SU-DHL-6 (cell line): ENCODE data around the gene HSPA8.

Experiments used
- EZH2phosphoT487 ChIP-seq: fragments of 200-600 bp; sonication (generic), shearing (Covaris generic); conservative IDR thresholded peaks from 2 replicates; pipeline ENCODE4 v1.6.1; 2018; ENCODE audit warnings: mild to moderate bottlenecking, antibody characterized with exemption, low read length, moderate library complexity, mixed read lengths
- TF ChIP-seq, protein P1 (sequence below): fragments of 200-600 bp; sonication (generic); IDR thresholded peaks from one replicate; pipeline ENCODE4 v1.5.1; 2017; ENCODE audit warnings: antibody characterized with exemption, mild to moderate bottlenecking, low read length, moderate library complexity; ENCODE audit not compliant: insufficient read depth, poor library complexity, severe bottlenecking

DNA sequence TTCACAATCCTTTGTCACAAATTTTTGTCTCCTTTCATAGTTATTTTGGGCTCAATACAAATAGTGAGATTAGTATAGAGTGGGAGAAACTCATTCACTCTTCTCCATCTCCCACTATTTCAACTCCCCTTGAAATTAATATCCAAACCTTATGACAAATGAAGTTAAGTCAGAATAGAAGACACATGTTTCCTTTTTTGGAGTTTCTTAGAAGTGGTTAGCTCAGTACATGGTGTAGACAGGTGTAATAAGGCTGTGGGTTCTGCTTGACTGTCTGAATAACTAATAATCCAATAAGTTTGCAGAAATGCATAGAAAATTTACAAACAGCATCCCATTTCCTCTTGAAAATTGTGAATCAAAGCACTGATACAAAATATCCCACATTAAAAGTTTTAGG is 10.8 kb upstream of the HSPA8 start:
- TF ChIP-seq, protein P1, sequence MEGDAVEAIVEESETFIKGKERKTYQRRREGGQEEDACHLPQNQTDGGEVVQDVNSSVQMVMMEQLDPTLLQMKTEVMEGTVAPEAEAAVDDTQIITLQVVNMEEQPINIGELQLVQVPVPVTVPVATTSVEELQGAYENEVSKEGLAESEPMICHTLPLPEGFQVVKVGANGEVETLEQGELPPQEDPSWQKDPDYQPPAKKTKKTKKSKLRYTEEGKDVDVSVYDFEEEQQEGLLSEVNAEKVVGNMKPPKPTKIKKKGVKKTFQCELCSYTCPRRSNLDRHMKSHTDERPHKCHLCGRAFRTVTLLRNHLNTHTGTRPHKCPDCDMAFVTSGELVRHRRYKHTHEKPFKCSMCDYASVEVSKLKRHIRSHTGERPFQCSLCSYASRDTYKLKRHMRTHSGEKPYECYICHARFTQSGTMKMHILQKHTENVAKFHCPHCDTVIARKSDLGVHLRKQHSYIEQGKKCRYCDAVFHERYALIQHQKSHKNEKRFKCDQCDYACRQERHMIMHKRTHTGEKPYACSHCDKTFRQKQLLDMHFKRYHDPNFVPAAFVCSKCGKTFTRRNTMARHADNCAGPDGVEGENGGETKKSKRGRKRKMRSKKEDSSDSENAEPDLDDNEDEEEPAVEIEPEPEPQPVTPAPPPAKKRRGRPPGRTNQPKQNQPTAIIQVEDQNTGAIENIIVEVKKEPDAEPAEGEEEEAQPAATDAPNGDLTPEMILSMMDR = no peak
- no peak for TF ChIP-seq EZH2phosphoT487
